GM06990 (cell line): Measurements from ENCODE around the gene ELMO2.

Experiments used
- DNase-seq: peaks from one replicate; pipeline ENCODE4 v3.0.0-alpha.2; 2011; ENCODE audit not compliant: insufficient read length; ENCODE audit errors: extremely low read depth
- H3K27me3 ChIP-seq: replicated peaks from 2 replicates; pipeline ENCODE4 v1.6.0; 2011; ENCODE audit warnings: low read length; ENCODE audit not compliant: control insufficient read depth, insufficient read depth
- H3K36me3 ChIP-seq: 2 replicates; pipeline ENCODE4 v1.5.1; 2011; ENCODE audit warnings: low read length; ENCODE audit not compliant: control insufficient read depth, insufficient read depth
- H3K4me3 ChIP-seq: replicated peaks from 2 replicates; pipeline ENCODE4 v1.5.1; 2011; ENCODE audit warnings: low read depth, mild to moderate bottlenecking, control low read depth, low read length
- CTCF ChIP-seq: IDR thresholded peaks from 2 replicates; pipeline ENCODE4 v1.5.1; 2011; ENCODE audit warnings: low read length, control low read depth, mild to moderate bottlenecking, inconsistent platforms; ENCODE audit not compliant: insufficient read depth, poor library complexity, severe bottlenecking

The ELMO2 gene

GRCh38 chr20:46356195-46357029, 50.0 kb downstream of the ELMO2 start:
- Histone ChIP-seq H3K36me3 (peaks cover 20% of the 10 kb centered on the region), H3K27me3 (no peaks in the 10 kb centered on the region), H3K4me3 (no peak overlapping the region)
- no peak for DNase-seq
- TF ChIP-seq CTCF = no peak

GRCh38 chr20:46355778-46356177, 50.6 kb downstream of the ELMO2 start:
- no peak for DNase-seq
- H3K27me3 ChIP-seq = no peaks in the 10 kb centered on the region
- TF ChIP-seq CTCF = no peak
- peaks cover 20% of the 10 kb centered on the region for H3K36me3 ChIP-seq
- H3K4me3 ChIP-seq = no peak overlapping the region

GRCh38 chr20:46354920-46355654, 51.3 kb downstream of the ELMO2 start:
- Histone ChIP-seq H3K36me3 (peaks cover 20% of the 10 kb centered on the region), H3K27me3 (no peaks in the 10 kb centered on the region), H3K4me3 (no peak overlapping the region)
- no peak for DNase-seq
- TF ChIP-seq CTCF = no peak

GRCh38 chr20:46354207-46354555, 52.2 kb downstream of the ELMO2 start:
- Histone ChIP-seq H3K4me3 (no peak overlapping the region), H3K36me3 (peaks cover 22% of the 10 kb centered on the region), H3K27me3 (no peaks in the 10 kb centered on the region)
- DNase-seq = no peak
- TF ChIP-seq CTCF = no peak

- no peak for TF ChIP-seq CTCF
- no peak for DNase-seq
- no peaks in the 10 kb centered on the region for H3K27me3 ChIP-seq
- H3K4me3 ChIP-seq = no peak overlapping the region
- peaks cover 22% of the 10 kb centered on the region for H3K36me3 ChIP-seq
These were observed 52.8 kb downstream of the ELMO2 start for GRCh38 chr20:46353500-46354206.
